ENCODE measurements around the gene ATG5.

ATG5 gene

GRCh38 chr6:106227612-106228507 lies 97.7 kb downstream of the ATG5 start:
- no peak overlapping the region for H2AFZ ChIP-seq (ENCODE audit: low read length)
- no peaks in the 10 kb centered on the region for H3K9me2 ChIP-seq (replicated peaks; ENCODE audit: low read depth, low read length)
- H4K20me1 ChIP-seq (ENCODE audit: insufficient read depth, low read length, poor library complexity, severe bottlenecking), result peaks cover 4% of the 10 kb centered on the region
- H3K27me3 ChIP-seq (ENCODE audit: insufficient read depth, low read length, poor library complexity, severe bottlenecking), result no peaks in the 10 kb centered on the region
- H3K9ac ChIP-seq (ENCODE audit: low read depth, low read length, poor library complexity, severe bottlenecking), result no peak overlapping the region
- peaks cover 9% of the 10 kb centered on the region; the same call in 1 of the 2 replicates for H3K79me2 ChIP-seq (ENCODE audit: insufficient read depth, low read length)
- H3F3A ChIP-seq (ENCODE audit: low read depth), result no peaks in the 10 kb centered on the region
- no peaks in the 10 kb centered on the region for H3K36me3 ChIP-seq (ENCODE audit: insufficient read depth, low read length)
- no peak overlapping the region for H3K4me3 ChIP-seq (ENCODE audit: low read length, poor library complexity, severe bottlenecking)
- H3K4me1 ChIP-seq (ENCODE audit: insufficient read depth, low read length, poor library complexity, severe bottlenecking), result peaks cover 9% of the 10 kb centered on the region
- H3K9me3 ChIP-seq (ENCODE audit: insufficient read depth, low read depth, low read length), result no peaks in the 10 kb centered on the region
- TF ChIP-seq EZH2phosphoT487 (IDR thresholded peaks at IDR 0.05; ENCODE audit: borderline replicate concordance), result no peak
- TF ChIP-seq, protein P1, sequence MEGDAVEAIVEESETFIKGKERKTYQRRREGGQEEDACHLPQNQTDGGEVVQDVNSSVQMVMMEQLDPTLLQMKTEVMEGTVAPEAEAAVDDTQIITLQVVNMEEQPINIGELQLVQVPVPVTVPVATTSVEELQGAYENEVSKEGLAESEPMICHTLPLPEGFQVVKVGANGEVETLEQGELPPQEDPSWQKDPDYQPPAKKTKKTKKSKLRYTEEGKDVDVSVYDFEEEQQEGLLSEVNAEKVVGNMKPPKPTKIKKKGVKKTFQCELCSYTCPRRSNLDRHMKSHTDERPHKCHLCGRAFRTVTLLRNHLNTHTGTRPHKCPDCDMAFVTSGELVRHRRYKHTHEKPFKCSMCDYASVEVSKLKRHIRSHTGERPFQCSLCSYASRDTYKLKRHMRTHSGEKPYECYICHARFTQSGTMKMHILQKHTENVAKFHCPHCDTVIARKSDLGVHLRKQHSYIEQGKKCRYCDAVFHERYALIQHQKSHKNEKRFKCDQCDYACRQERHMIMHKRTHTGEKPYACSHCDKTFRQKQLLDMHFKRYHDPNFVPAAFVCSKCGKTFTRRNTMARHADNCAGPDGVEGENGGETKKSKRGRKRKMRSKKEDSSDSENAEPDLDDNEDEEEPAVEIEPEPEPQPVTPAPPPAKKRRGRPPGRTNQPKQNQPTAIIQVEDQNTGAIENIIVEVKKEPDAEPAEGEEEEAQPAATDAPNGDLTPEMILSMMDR (conservative IDR thresholded peaks at IDR 0.05; ENCODE audit: low read length), result no peak
- H3K4me2 ChIP-seq (ENCODE audit: low read depth, low read length, poor library complexity, severe bottlenecking), result no peak overlapping the region

- Histone ChIP-seq H3K4me1 (ENCODE audit: insufficient read depth, low read length, poor library complexity, severe bottlenecking) (peaks cover 9% of the 10 kb centered on the region), H3K9ac (ENCODE audit: low read depth, low read length, poor library complexity, severe bottlenecking) (no peak overlapping the region), H3K27me3 (ENCODE audit: insufficient read depth, low read length, poor library complexity, severe bottlenecking) (no peaks in the 10 kb centered on the region), H3K79me2 (ENCODE audit: insufficient read depth, low read length) (peaks cover 9% of the 10 kb centered on the region; the same call in 1 of the 2 replicates), H3K9me2 (replicated peaks; ENCODE audit: low read depth, low read length) (no peaks in the 10 kb centered on the region), H3K9me3 (ENCODE audit: insufficient read depth, low read depth, low read length) (no peaks in the 10 kb centered on the region), H4K20me1 (ENCODE audit: insufficient read depth, low read length, poor library complexity, severe bottlenecking) (peaks cover 7% of the 10 kb centered on the region), H3K4me2 (ENCODE audit: low read depth, low read length, poor library complexity, severe bottlenecking) (no peak overlapping the region), H3F3A (ENCODE audit: low read depth) (no peaks in the 10 kb centered on the region), H2AFZ (ENCODE audit: low read length) (no peak overlapping the region), H3K4me3 (ENCODE audit: low read length, poor library complexity, severe bottlenecking) (no peak overlapping the region), H3K36me3 (ENCODE audit: insufficient read depth, low read length) (no peaks in the 10 kb centered on the region)
- TF ChIP-seq, protein P1 (conservative IDR thresholded peaks at IDR 0.05; ENCODE audit: low read length), result no peak
- TF ChIP-seq EZH2phosphoT487 (IDR thresholded peaks at IDR 0.05; ENCODE audit: borderline replicate concordance), result no peak
These were observed 98.9 kb downstream of the ATG5 start for GRCh38 chr6:106226676-106227075.

DNA sequence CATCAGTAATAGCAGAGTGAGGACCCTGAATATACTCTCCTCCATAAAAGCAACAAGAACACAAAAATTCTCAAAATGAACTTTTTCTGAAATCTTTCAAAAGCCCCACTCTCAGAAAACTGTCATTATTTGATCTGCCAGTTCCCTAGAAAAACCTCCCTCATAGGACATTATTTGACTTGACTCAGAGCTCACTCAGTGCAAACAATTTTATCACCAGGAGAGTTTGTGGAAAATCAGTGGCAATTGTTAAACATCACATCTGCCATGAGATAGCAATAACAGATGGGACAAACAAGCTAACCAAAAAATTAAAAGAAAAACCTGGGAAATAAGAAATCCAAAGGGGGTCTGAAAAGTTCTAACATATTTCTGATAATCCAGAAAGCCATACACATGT lies 100.0 kb downstream of the ATG5 start:
- no peaks in the 10 kb centered on the region for H3K9me2 ChIP-seq (replicated peaks; ENCODE audit: low read depth, low read length)
- H4K20me1 ChIP-seq (ENCODE audit: insufficient read depth, low read length, poor library complexity, severe bottlenecking), result peaks cover 7% of the 10 kb centered on the region
- TF ChIP-seq EZH2phosphoT487 (IDR thresholded peaks at IDR 0.05; ENCODE audit: borderline replicate concordance), result no peak
- TF ChIP-seq, protein P1 (conservative IDR thresholded peaks at IDR 0.05; ENCODE audit: low read length), result no peak
- H3K4me1 ChIP-seq (ENCODE audit: insufficient read depth, low read length, poor library complexity, severe bottlenecking), result peaks cover 9% of the 10 kb centered on the region
- no peak overlapping the region for H2AFZ ChIP-seq (ENCODE audit: low read length)
- no peaks in the 10 kb centered on the region for H3K9me3 ChIP-seq (ENCODE audit: insufficient read depth, low read depth, low read length)
- no peaks in the 10 kb centered on the region for H3K27me3 ChIP-seq (ENCODE audit: insufficient read depth, low read length, poor library complexity, severe bottlenecking)
- H3K4me2 ChIP-seq (ENCODE audit: low read depth, low read length, poor library complexity, severe bottlenecking), result no peak overlapping the region
- H3K9ac ChIP-seq (ENCODE audit: low read depth, low read length, poor library complexity, severe bottlenecking), result no peak overlapping the region
- H3K4me3 ChIP-seq (ENCODE audit: low read length, poor library complexity, severe bottlenecking), result no peak overlapping the region
- H3K36me3 ChIP-seq (ENCODE audit: insufficient read depth, low read length), result no peaks in the 10 kb centered on the region
- no peaks in the 10 kb centered on the region for H3F3A ChIP-seq (ENCODE audit: low read depth)
- H3K79me2 ChIP-seq (ENCODE audit: insufficient read depth, low read length), result peaks cover 9% of the 10 kb centered on the region; the same call in 1 of the 2 replicates

Measured in Loucy (cell line).